Hepatocyte (in vitro differentiated cells): Measurements from ENCODE around the gene DNAAF8. TPM values are rescaled to one million over a fixed set of nuclear protein-coding genes. Genes with fewer than 3 reads are reported as not detected.

Experiments used
- DNase-seq: peaks from one replicate; pipeline ENCODE4 v3.0.0-alpha.2; 2016; ENCODE audit warnings: low spot score
- H2AFZ ChIP-seq: fragments of 200-600 bp; sonication (generic); 2 replicates; pipeline ENCODE4 v1.6.0; 2016; ENCODE audit warnings: antibody characterized with exemption, mild to moderate bottlenecking
- H3K27ac ChIP-seq: fragments of 200-600 bp; sonication (generic); 2 replicates; pipeline ENCODE4 v1.5.1; 2016; ENCODE audit warnings: mild to moderate bottlenecking
- H3K27me3 ChIP-seq: fragments of 200-600 bp; sonication (generic); 2 replicates; pipeline ENCODE4 v1.6.1; 2016
- H3K36me3 ChIP-seq: fragments of 200-600 bp; sonication (generic); replicated peaks from 2 replicates; pipeline ENCODE4 v1.5.1; 2016; ENCODE audit warnings: low read depth; ENCODE audit not compliant: insufficient read depth
- H3K4me1 ChIP-seq: fragments of 200-600 bp; sonication (generic); 2 replicates; pipeline ENCODE4 v1.5.1; 2016; ENCODE audit warnings: mild to moderate bottlenecking, moderate library complexity; ENCODE audit not compliant: insufficient read depth
- H3K4me2 ChIP-seq: fragments of 200-600 bp; sonication (generic); 2 replicates; pipeline ENCODE4 v1.6.0; 2016
- H3K4me3 ChIP-seq: fragments of 200-600 bp; sonication (generic); 2 replicates; pipeline ENCODE4 v1.5.1; 2016; ENCODE audit warnings: mild to moderate bottlenecking
- H3K79me2 ChIP-seq: fragments of 200-600 bp; sonication (generic); 2 replicates; pipeline ENCODE4 v1.6.0; 2017; ENCODE audit warnings: mild to moderate bottlenecking
- H3K9me2 ChIP-seq: fragments of 200-600 bp; sonication (generic); replicated peaks from 2 replicates; pipeline ENCODE4 v1.6.0; 2017; ENCODE audit warnings: mild to moderate bottlenecking; ENCODE audit not compliant: insufficient read depth
- H3K9me3 ChIP-seq: fragments of 200-600 bp; sonication (generic); 2 replicates; pipeline ENCODE4 v1.5.1; 2016; ENCODE audit warnings: low read depth, mild to moderate bottlenecking
- H4K20me1 ChIP-seq: fragments of 200-600 bp; sonication (generic); 2 replicates; pipeline ENCODE4 v1.6.0; 2016; ENCODE audit warnings: mild to moderate bottlenecking; ENCODE audit not compliant: insufficient read depth, poor library complexity, severe bottlenecking
- EZH2 ChIP-seq: fragments of 200-600 bp; sonication (generic); IDR thresholded peaks from 2 replicates; pipeline ENCODE4 v1.6.1; 2016; ENCODE audit warnings: antibody characterized with exemption, mild to moderate bottlenecking, borderline replicate concordance
- EZH2phosphoT487 ChIP-seq: fragments of 200-600 bp; sonication (generic); IDR thresholded peaks from one replicate; pipeline ENCODE4 v1.6.1; 2018; ENCODE audit warnings: antibody characterized with exemption, mild to moderate bottlenecking, low read depth, moderate library complexity; ENCODE audit not compliant: unreplicated experiment, severe bottlenecking
- WGBS: methylation state at CpG from one replicate; pipeline ENCODE4 v1.1.6; 2016; ENCODE audit warnings: low lambda C conversion rate; ENCODE audit errors: missing lambda C conversion rate; 5-methylcytosine and 5-hydroxymethylcytosine counted together
- polyA plus RNA-seq: library from polyadenylated mRNA; unstranded; fragments of >200 nt; fragmentation: Nextera tagmentation; extraction: Ambion mirVana; gene quantifications from 2 replicates; pipeline ENCODE4 v1.2.1, GENCODE V29; 2016
- total RNA-seq: library from RNA; depleted of rRNA; stranded (reverse); fragments of >200 nt; gene quantifications from 2 replicates; pipeline ENCODE4 v1.2.3, GENCODE V29; 2014
- TF ChIP-seq, protein P1 (sequence below): fragments of 200-600 bp; sonication (generic); IDR thresholded peaks from 2 replicates; pipeline ENCODE4 v1.5.1; 2016; ENCODE audit warnings: antibody characterized with exemption, mild to moderate bottlenecking; ENCODE audit not compliant: poor library complexity

Gene DNAAF8
- total and polyA plus RNA-seq, 2 experiments from 2014 or later, result 0.23 to 1.6 TPM

DNA sequence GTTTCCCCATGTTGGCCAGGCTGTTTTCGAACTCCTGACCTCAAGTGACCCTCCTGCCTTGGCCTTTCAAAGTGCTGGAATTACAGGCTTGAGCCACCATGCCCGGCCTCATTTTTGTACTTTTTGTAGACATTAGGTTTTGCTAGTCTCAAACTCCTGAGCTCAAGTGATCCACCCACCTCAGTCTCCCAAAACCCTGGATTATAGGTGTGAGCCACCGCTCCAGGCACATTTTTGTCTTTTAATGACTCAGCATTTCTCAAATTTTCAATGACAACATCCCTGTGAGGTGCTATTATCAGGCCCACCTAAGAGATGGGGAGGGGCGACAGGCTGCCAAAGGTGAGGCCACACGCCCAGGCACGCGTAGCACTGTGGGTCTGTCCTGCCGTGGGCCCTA, 52.7 kb downstream of the DNAAF8 start:
- Histone ChIP-seq H3K4me1 (peaks cover 12% of the 10 kb centered on the region), H3K27ac (no peak overlapping the region), H3K4me3 (no peak overlapping the region), H4K20me1 (no peaks in the 10 kb centered on the region), H3K27me3 (no peaks in the 10 kb centered on the region), H3K36me3 (no peaks in the 10 kb centered on the region), H3K79me2 (no peaks in the 10 kb centered on the region), H3K4me2 (no peak overlapping the region), H2AFZ (no peak overlapping the region), H3K9me2 (no peaks in the 10 kb centered on the region), H3K9me3 (no peaks in the 10 kb centered on the region)
- no peak for DNase-seq
- WGBS, result 94% methylated on average over 8 of the region's 8 CpGs
- TF ChIP-seq, protein P1, sequence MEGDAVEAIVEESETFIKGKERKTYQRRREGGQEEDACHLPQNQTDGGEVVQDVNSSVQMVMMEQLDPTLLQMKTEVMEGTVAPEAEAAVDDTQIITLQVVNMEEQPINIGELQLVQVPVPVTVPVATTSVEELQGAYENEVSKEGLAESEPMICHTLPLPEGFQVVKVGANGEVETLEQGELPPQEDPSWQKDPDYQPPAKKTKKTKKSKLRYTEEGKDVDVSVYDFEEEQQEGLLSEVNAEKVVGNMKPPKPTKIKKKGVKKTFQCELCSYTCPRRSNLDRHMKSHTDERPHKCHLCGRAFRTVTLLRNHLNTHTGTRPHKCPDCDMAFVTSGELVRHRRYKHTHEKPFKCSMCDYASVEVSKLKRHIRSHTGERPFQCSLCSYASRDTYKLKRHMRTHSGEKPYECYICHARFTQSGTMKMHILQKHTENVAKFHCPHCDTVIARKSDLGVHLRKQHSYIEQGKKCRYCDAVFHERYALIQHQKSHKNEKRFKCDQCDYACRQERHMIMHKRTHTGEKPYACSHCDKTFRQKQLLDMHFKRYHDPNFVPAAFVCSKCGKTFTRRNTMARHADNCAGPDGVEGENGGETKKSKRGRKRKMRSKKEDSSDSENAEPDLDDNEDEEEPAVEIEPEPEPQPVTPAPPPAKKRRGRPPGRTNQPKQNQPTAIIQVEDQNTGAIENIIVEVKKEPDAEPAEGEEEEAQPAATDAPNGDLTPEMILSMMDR, result no peak
- TF ChIP-seq EZH2phosphoT487 (no peak), EZH2 (no peak)

DNA sequence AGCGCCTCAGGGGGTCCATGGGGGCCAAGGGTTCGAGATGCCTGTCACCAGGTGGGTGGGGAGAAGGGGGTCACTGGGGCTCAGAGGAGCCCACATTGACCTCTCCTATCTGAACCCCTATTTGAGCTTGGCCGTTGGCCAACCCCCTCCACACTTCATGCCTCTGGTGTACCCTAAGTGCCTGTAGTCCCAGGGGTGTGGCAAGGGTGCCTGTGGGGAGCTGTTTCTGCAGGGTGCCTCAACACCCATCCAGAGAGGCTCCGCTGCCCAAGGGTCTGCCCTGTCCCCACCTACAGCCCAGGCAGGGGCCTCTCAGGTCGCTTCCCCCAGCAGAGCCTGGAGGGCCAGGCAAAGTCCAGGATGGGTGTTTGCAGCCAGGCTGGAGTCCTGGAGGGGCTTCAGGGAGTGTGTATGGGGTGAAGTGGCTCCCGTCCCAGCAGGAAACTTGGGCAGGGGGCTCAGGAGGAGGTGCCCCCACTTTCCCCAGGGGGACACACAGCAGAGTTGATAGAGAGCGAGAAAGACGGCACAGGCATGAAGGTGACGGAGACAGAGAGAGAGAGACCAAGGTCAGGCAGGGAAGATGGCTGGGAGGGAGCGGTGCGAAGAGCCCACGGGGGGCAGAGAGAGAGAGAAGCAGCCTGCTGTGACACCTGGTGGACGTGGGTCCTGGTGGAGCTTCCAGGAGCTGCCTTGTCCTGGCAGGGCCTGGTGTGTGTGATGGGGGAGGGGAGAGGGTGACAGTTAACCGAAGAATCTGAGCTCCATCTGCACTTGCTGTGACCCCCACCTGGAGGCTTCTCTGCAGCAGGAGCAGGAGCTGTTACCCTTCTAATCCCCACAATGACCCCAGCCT, 53.5 kb downstream of the DNAAF8 start, which contains the start of gene SEPTIN12:
SEPTIN12 (minus strand) TSS at position 719 of the 856 bp plus-strand sequence; CDS start at position 19, 700 bp downstream.
- H3K4me2 ChIP-seq, result peak within 1 kb of the TSS; percentile 39
- no peak for TF ChIP-seq EZH2
- TF ChIP-seq, protein P1, result no peak
- no peak for TF ChIP-seq EZH2phosphoT487
- H3K27me3 ChIP-seq, result no peaks in the 10 kb centered on the region
- H3K27ac ChIP-seq, result peak within 1 kb of the TSS; percentile 52
- H3K9me3 ChIP-seq, result no peaks in the 10 kb centered on the region
- WGBS, result 69% methylated on average over 14 of the region's 14 CpGs
- H3K79me2 ChIP-seq, result no peaks in the 10 kb centered on the region
- no peaks in the 10 kb centered on the region for H3K9me2 ChIP-seq
- H3K36me3 ChIP-seq, result no peaks in the 10 kb centered on the region
- no peak within 1 kb of the TSS for H3K4me3 ChIP-seq
- peaks cover 12% of the 10 kb centered on the region for H3K4me1 ChIP-seq
- H2AFZ ChIP-seq, result no peak within 1 kb of the TSS
- DNase-seq, result no peak
- no peaks in the 10 kb centered on the region for H4K20me1 ChIP-seq

- H3K4me2 ChIP-seq, result peak overlapping the region; percentile 39
- no peaks in the 10 kb centered on the region for H3K79me2 ChIP-seq
- no peaks in the 10 kb centered on the region for H3K27me3 ChIP-seq
- no peak overlapping the region for H3K4me3 ChIP-seq
- H3K4me1 ChIP-seq, result peaks cover 12% of the 10 kb centered on the region
- peak overlapping the region; percentile 52 for H3K27ac ChIP-seq
- TF ChIP-seq EZH2phosphoT487 (no peak), EZH2 (no peak)
- TF ChIP-seq, protein P1, result no peak
- H3K9me3 ChIP-seq, result no peaks in the 10 kb centered on the region
- no peaks in the 10 kb centered on the region for H4K20me1 ChIP-seq
- no peaks in the 10 kb centered on the region for H3K9me2 ChIP-seq
- 36% methylated on average over 9 of the region's 9 CpGs for WGBS
- peak; percentile 49 for DNase-seq
- H2AFZ ChIP-seq, result no peak overlapping the region
- H3K36me3 ChIP-seq, result no peaks in the 10 kb centered on the region
Observed at GRCh38 chr16:4788489-4788889, 54.2 kb downstream of the DNAAF8 start.
